ENCODE data around the gene TOGARAM2.

The TOGARAM2 gene

DNA sequence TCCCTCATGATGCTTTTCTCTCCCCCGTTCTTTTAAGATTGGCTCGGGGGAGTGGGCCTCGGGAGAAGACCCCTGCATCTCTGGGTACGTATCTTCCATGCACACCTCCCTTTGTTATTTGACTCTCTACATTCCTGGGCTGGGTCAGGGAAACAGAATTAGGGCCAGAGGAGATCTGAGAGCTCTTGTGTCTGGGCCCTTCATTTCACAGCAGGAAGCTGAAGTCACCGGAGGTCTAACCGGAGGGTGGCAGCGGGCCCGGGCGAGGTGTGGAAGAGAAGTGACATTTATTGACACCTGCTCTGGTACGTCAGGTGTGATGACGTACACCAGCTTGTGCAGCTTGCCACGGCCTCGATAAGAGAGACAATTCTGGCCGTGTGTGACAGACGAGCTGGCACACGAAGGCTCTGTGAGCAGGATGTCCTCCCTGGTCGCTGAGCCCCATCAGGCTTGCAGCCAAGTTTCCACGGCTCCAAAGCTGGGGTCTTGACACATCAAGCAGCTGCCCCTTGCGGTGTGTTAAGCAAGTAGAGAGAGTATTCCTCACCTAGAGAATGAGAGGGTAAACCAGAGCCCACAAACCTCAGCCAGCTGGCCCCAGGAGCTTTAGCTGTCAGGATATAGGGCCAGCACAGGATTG is 30.4 kb downstream of the TOGARAM2 start:
- no peak for DNase-seq (ENCODE audit: low read depth, low spot score)
- CTCF ChIA-PET: no interaction called here

DNA sequence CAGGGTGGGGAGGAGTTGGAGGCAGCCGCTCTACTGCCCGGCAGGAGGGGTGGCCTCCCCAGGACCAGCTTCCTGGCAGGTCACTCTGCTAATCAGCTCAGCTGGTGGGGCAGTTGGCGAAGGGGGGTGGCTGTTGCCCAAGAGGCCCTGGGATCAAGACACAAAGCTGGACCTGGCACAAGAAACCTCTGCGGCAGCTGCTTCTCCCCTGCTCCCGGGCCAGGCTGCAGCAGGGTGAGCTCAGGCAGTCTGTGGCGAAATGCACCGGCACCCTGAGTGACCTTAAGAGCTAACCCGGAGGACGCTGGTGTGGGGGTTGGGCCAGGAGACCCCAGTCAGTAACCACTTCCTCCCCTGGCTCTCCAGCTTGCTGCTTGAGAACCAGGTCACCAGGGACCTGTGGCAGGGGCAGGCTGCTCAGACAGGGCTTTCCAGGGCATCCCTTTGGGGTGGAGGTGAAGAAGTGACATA is 31.1 kb downstream of the TOGARAM2 start:
- no peak for DNase-seq (ENCODE audit: low read depth, low spot score)
- ChIA-PET CTCF (no interaction called here), POLR2A (no interaction called here)
- no peak overlapping the region for H3K4me3 ChIP-seq (ENCODE audit: low read depth, low read length)
- TF ChIP-seq, protein P1, sequence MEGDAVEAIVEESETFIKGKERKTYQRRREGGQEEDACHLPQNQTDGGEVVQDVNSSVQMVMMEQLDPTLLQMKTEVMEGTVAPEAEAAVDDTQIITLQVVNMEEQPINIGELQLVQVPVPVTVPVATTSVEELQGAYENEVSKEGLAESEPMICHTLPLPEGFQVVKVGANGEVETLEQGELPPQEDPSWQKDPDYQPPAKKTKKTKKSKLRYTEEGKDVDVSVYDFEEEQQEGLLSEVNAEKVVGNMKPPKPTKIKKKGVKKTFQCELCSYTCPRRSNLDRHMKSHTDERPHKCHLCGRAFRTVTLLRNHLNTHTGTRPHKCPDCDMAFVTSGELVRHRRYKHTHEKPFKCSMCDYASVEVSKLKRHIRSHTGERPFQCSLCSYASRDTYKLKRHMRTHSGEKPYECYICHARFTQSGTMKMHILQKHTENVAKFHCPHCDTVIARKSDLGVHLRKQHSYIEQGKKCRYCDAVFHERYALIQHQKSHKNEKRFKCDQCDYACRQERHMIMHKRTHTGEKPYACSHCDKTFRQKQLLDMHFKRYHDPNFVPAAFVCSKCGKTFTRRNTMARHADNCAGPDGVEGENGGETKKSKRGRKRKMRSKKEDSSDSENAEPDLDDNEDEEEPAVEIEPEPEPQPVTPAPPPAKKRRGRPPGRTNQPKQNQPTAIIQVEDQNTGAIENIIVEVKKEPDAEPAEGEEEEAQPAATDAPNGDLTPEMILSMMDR (IDR thresholded peaks at IDR 0.05; ENCODE audit: insufficient read depth, low read length, missing control alignments): no peak

More for the DNA sequence above, 30.4 kb downstream of the TOGARAM2 start:
- no peak overlapping the region for H3K4me3 ChIP-seq (ENCODE audit: low read depth, low read length)
- POLR2A ChIA-PET: no interaction called here
- TF ChIP-seq, protein P1 (IDR thresholded peaks at IDR 0.05; ENCODE audit: insufficient read depth, low read length, missing control alignments): no peak

DNA sequence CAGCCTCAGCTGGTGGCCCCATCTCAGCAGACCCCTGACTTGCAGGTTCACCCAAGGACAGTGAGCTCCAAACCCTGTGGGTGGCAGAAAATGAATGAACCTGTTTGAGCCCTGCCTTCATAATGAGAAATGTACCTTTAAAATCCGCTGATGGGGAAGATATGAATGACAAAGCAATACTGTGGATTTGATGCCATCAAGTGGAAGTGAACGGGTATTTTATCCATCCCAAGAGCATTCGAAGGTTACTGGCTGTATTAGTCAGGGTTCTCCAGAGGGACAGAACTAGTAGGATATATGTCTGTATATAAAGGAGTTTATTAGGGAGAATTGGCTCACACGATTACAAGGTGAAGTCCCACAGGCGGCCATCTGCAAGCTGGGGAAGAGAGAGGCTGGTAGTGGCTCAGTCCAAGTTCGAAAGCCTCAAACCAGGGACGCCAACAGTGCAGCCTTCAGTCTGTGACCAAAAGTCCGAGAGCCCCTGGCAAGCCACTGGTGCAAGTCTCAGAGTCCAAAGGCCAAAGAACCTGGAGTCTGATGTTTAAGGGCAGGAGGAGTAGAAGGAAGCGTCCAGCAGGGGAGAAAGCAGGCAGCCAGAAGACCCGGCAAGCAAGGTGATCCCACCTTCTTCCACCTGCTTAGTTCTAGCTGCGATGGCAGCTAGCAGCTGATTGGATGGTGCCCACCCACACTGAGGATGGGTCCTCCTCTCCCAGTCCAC is 32.1 kb downstream of the TOGARAM2 start:
- TF ChIP-seq, protein P1 (IDR thresholded peaks at IDR 0.05; ENCODE audit: insufficient read depth, low read length, missing control alignments): no peak
- POLR2A ChIA-PET: no interaction called here

DNA sequence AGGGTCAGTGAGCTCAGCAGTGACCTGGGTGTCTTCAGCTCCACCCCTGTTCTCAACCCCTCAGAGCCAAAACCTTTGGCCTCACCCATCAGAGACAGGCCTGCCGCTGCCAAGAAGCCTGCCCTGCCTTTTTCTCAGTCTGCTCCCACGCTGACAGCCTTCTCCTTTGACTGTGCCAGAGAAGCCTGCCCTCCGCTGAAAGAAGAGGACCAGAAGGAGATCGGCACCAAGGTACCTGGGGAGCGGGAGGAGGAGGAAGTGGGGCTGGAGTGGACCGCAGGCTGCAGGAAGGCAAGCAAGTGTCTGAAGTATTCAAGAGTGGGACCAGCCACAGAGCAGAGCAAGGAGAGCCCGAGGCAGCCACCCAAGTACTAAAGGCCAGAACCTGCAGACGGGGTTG is 33.2 kb downstream of the TOGARAM2 start:
- CTCF ChIA-PET: no interaction called here
- DNase-seq (ENCODE audit: low read depth, low spot score): no peak
- TF ChIP-seq, protein P1 (IDR thresholded peaks at IDR 0.05; ENCODE audit: insufficient read depth, low read length, missing control alignments): no peak
- POLR2A ChIA-PET: no interaction called here
- H3K4me3 ChIP-seq (ENCODE audit: low read depth, low read length): no peak overlapping the region

More for the DNA sequence above, 32.1 kb downstream of the TOGARAM2 start:
- H3K4me3 ChIP-seq (ENCODE audit: low read depth, low read length): no peak overlapping the region
- DNase-seq (ENCODE audit: low read depth, low spot score): no peak
- CTCF ChIA-PET: no interaction called here

DNA sequence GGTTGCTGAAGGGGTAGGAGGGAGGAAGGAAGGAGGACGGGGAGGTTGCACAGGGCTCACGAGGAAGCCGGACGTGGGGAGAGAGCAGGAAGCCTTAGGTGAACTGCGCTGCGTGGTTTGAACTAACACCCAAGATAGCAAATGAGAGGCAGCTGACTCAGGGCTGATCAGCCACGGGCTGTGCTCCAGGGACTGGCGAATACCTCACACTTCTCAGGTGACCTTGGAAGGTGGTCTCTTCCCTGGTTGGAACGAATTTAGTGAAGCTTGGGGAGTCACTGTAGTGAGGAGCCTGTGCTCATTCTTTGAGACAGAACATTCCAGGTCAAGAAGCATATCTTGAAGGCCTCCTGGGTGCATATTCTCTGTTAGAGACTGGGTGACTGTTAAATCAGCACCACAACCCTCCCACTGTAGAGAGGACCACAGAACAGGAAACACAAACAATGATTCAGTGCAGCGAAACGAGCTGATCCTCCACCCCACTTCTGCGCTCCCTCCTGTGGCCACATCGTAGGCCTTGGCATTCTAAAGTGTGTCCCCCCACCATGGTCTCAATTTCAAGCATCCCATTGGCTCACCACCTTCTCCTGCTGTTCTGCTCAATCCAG is 33.8 kb downstream of the TOGARAM2 start:
- CTCF ChIA-PET: no interaction called here
- TF ChIP-seq, protein P1 (IDR thresholded peaks at IDR 0.05; ENCODE audit: insufficient read depth, low read length, missing control alignments): peak; percentile 34
- H3K4me3 ChIP-seq (ENCODE audit: low read depth, low read length): no peak overlapping the region
- POLR2A ChIA-PET: interaction anchor here (1.0 kb wide), 1 partner anchor 56 kb away, joined by 3 read pairs; no protein-coding TSS in a partner anchor
- peak; percentile 19 for DNase-seq (ENCODE audit: low read depth, low spot score)
